Mesendoderm (in vitro differentiated cells): ENCODE measurements around the gene CPA5.

ENCODE experiments used
- DNase-seq: peaks from one replicate; pipeline ENCODE4 v3.0.0; 2013
- H2AK5ac ChIP-seq: 2 replicates; pipeline ENCODE4 v1.6.1; 2013; ENCODE audit warnings: low read length, inconsistent platforms
- H2BK120ac ChIP-seq: 2 replicates; pipeline ENCODE4 v1.6.1; 2013; ENCODE audit warnings: low read depth, mild to moderate bottlenecking, low read length, moderate library complexity, mixed read lengths
- H2BK15ac ChIP-seq: replicated peaks from 2 replicates; pipeline ENCODE4 v1.6.1; 2013; ENCODE audit warnings: low read depth, mild to moderate bottlenecking, moderate library complexity
- H2BK5ac ChIP-seq: 2 replicates; pipeline ENCODE4 v1.6.1; 2013; ENCODE audit warnings: low read length, inconsistent platforms
- H3K18ac ChIP-seq: 2 replicates; pipeline ENCODE4 v1.6.1; 2013; ENCODE audit warnings: mild to moderate bottlenecking, low read length, mixed read lengths
- H3K23ac ChIP-seq: one replicate; pipeline ENCODE4 v1.6.1; 2013; ENCODE audit warnings: low read length
- H3K27ac ChIP-seq: 2 replicates; pipeline ENCODE4 v1.5.1; 2013; ENCODE audit warnings: low read depth, mild to moderate bottlenecking, inconsistent platforms, low read length, moderate library complexity
- H3K27me3 ChIP-seq: 2 replicates; pipeline ENCODE4 v1.6.1; 2013; ENCODE audit warnings: low read length, control low read depth, mild to moderate bottlenecking, inconsistent platforms; ENCODE audit not compliant: insufficient read depth, poor library complexity
- H3K36me3 ChIP-seq: 2 replicates; pipeline ENCODE4 v1.6.1; 2013; ENCODE audit warnings: low read length, inconsistent platforms; ENCODE audit not compliant: control insufficient read depth, insufficient read depth
- H3K4ac ChIP-seq: one replicate; pipeline ENCODE4 v1.6.1; 2013; ENCODE audit warnings: low read depth, mild to moderate bottlenecking, low read length, moderate library complexity
- H3K4me1 ChIP-seq: 2 replicates; pipeline ENCODE4 v1.6.1; 2013; ENCODE audit warnings: low read depth, low read length, inconsistent platforms; ENCODE audit not compliant: control insufficient read depth
- H3K4me2 ChIP-seq: 2 replicates; pipeline ENCODE4 v1.6.1; 2013; ENCODE audit warnings: low read length
- H3K4me3 ChIP-seq: 2 replicates; pipeline ENCODE4 v1.5.1; 2013; ENCODE audit warnings: mild to moderate bottlenecking, low read length
- H3K56ac ChIP-seq: one replicate; pipeline ENCODE4 v1.6.1; 2013; ENCODE audit warnings: low read length
- H3K79me1 ChIP-seq: 2 replicates; pipeline ENCODE4 v1.6.1; 2013; ENCODE audit warnings: low read length, inconsistent platforms
- H3K79me2 ChIP-seq: 2 replicates; pipeline ENCODE4 v1.6.1; 2013; ENCODE audit warnings: mild to moderate bottlenecking, low read length; ENCODE audit not compliant: control insufficient read depth, insufficient read depth
- H3K9ac ChIP-seq: 2 replicates; pipeline ENCODE4 v1.6.1; 2013; ENCODE audit warnings: low read length, inconsistent platforms
- H4K5ac ChIP-seq: one replicate; pipeline ENCODE4 v1.6.1; 2013; ENCODE audit warnings: low read length
- H4K8ac ChIP-seq: one replicate; pipeline ENCODE4 v1.6.1; 2013; ENCODE audit warnings: low read depth, mild to moderate bottlenecking, control low read depth, low read length, moderate library complexity
- WGBS: extraction: QIAGEN DNeasy Blood & Tissue Kit; methylation state at CpG from one replicate; pipeline ENCODE4 v1.1.7; 2013; ENCODE audit warnings: low lambda C conversion rate, missing lambda C conversion rate; ENCODE audit not compliant: insufficient coverage; ENCODE audit errors: extremely low coverage; 5-methylcytosine and 5-hydroxymethylcytosine counted together

CPA5 gene

GRCh38 chr7:130346177-130346905 lies 1.7 kb downstream of the CPA5 start:
- Histone ChIP-seq H3K56ac (no peak overlapping the region), H3K18ac (no peak overlapping the region), H2BK120ac (no peak overlapping the region), H3K4me1 (peaks cover 7% of the 10 kb centered on the region), H3K23ac (no peak overlapping the region), H4K5ac (no peak overlapping the region), H3K27me3 (no peaks in the 10 kb centered on the region), H2AK5ac (no peak overlapping the region), H4K8ac (no peak overlapping the region), H3K4ac (no peak overlapping the region), H3K4me2 (no peak overlapping the region), H2BK5ac (no peak overlapping the region), H3K79me2 (no peaks in the 10 kb centered on the region), H3K36me3 (no peaks in the 10 kb centered on the region), H3K4me3 (no peak overlapping the region), H3K27ac (no peak overlapping the region), H3K79me1 (no peaks in the 10 kb centered on the region), H2BK15ac (no peak overlapping the region), H3K9ac (no peak overlapping the region)
- no CpG with 5 or more reads among the region's 10 CpGs for WGBS
- DNase-seq: no peak

GRCh38 chr7:130346941-130347340 lies 2.3 kb downstream of the CPA5 start:
- no peak overlapping the region for H3K4ac ChIP-seq
- no peaks in the 10 kb centered on the region for H3K27me3 ChIP-seq
- H3K4me1 ChIP-seq: peaks cover 7% of the 10 kb centered on the region
- no peak overlapping the region for H3K23ac ChIP-seq
- no peaks in the 10 kb centered on the region for H3K79me2 ChIP-seq
- H3K9ac ChIP-seq: no peak overlapping the region
- no peak overlapping the region for H2BK5ac ChIP-seq
- no peak overlapping the region for H2BK15ac ChIP-seq
- no peak overlapping the region for H3K4me3 ChIP-seq
- H2AK5ac ChIP-seq: no peak overlapping the region
- no peaks in the 10 kb centered on the region for H3K79me1 ChIP-seq
- H3K18ac ChIP-seq: no peak overlapping the region
- no peak overlapping the region for H2BK120ac ChIP-seq
- H3K36me3 ChIP-seq: no peaks in the 10 kb centered on the region
- no peak for DNase-seq
- WGBS: no CpG with 5 or more reads among the region's 12 CpGs
- H4K5ac ChIP-seq: no peak overlapping the region
- H3K4me2 ChIP-seq: no peak overlapping the region
- no peak overlapping the region for H3K56ac ChIP-seq
- no peak overlapping the region for H3K27ac ChIP-seq
- H4K8ac ChIP-seq: no peak overlapping the region

- H3K4me3 ChIP-seq: no peak overlapping the region
Measured at GRCh38 chr7:130349911-130350782, 5.5 kb downstream of the CPA5 start.

GRCh38 chr7:130350945-130351790 lies 6.6 kb downstream of the CPA5 start:
- H3K9ac ChIP-seq: no peak overlapping the region
- no CpG with 5 or more reads among the region's 20 CpGs for WGBS

More at GRCh38 chr7:130349911-130350782, 5.5 kb downstream of the CPA5 start:
- Histone ChIP-seq H2BK15ac (no peak overlapping the region), H4K5ac (no peak overlapping the region), H3K4me1 (peaks cover 6% of the 10 kb centered on the region), H2BK5ac (no peak overlapping the region), H3K27ac (no peak overlapping the region), H3K79me2 (no peaks in the 10 kb centered on the region), H2AK5ac (no peak overlapping the region), H3K27me3 (no peaks in the 10 kb centered on the region), H3K23ac (no peak overlapping the region), H3K56ac (peak overlapping the region; percentile 15), H3K4me2 (no peak overlapping the region), H3K4ac (no peak overlapping the region), H3K79me1 (no peaks in the 10 kb centered on the region), H3K9ac (no peak overlapping the region), H2BK120ac (no peak overlapping the region), H3K18ac (no peak overlapping the region), H4K8ac (no peak overlapping the region), H3K36me3 (no peaks in the 10 kb centered on the region)
- no CpG with 5 or more reads among the region's 16 CpGs for WGBS
- peak; percentile 89 for DNase-seq

GRCh38 chr7:130351791-130352090 lies 7.1 kb downstream of the CPA5 start:
- no peaks in the 10 kb centered on the region for H3K27me3 ChIP-seq
- no peak overlapping the region for H2BK5ac ChIP-seq
- no peaks in the 10 kb centered on the region for H3K36me3 ChIP-seq
- no peak overlapping the region for H2BK15ac ChIP-seq
- H3K4me3 ChIP-seq: no peak overlapping the region
- H2AK5ac ChIP-seq: no peak overlapping the region
- no peak overlapping the region for H4K5ac ChIP-seq
- peaks cover 11% of the 10 kb centered on the region for H3K4me1 ChIP-seq
- H3K4me2 ChIP-seq: no peak overlapping the region
- H3K56ac ChIP-seq: no peak overlapping the region
- H4K8ac ChIP-seq: no peak overlapping the region
- H3K79me1 ChIP-seq: no peaks in the 10 kb centered on the region
- H3K79me2 ChIP-seq: no peaks in the 10 kb centered on the region
- no peak overlapping the region for H3K27ac ChIP-seq
- H3K4ac ChIP-seq: no peak overlapping the region
- WGBS: no CpG with 5 or more reads among the region's 6 CpGs
- DNase-seq: no peak
- H2BK120ac ChIP-seq: no peak overlapping the region
- H3K23ac ChIP-seq: no peak overlapping the region
- H3K18ac ChIP-seq: no peak overlapping the region
- no peak overlapping the region for H3K9ac ChIP-seq

More at GRCh38 chr7:130350945-130351790, 6.6 kb downstream of the CPA5 start:
- H3K36me3 ChIP-seq: no peaks in the 10 kb centered on the region
- no peak overlapping the region for H3K4me3 ChIP-seq
- no peak overlapping the region for H3K18ac ChIP-seq
- no peaks in the 10 kb centered on the region for H3K79me1 ChIP-seq
- no peak overlapping the region for H2BK120ac ChIP-seq
- H3K4me1 ChIP-seq: peaks cover 7% of the 10 kb centered on the region
- H3K56ac ChIP-seq: peak overlapping the region; percentile 25
- no peak overlapping the region for H2AK5ac ChIP-seq
- H3K79me2 ChIP-seq: no peaks in the 10 kb centered on the region
- H3K23ac ChIP-seq: no peak overlapping the region
- H2BK5ac ChIP-seq: no peak overlapping the region
- no peak overlapping the region for H4K8ac ChIP-seq
- no peak overlapping the region for H4K5ac ChIP-seq
- H3K27ac ChIP-seq: no peak overlapping the region
- H3K27me3 ChIP-seq: no peaks in the 10 kb centered on the region
- no peak overlapping the region for H3K4me2 ChIP-seq
- no peak overlapping the region for H2BK15ac ChIP-seq
- no peak for DNase-seq
- H3K4ac ChIP-seq: no peak overlapping the region
